K562 (cell line): ENCODE data around the gene INHBC. TPM values are rescaled to one million over a fixed set of nuclear protein-coding genes. Genes with fewer than 3 reads are reported as not detected.

Source experiments
- ATF3 ChIP-seq, 2 experiments: fragments of 450-650 bp in 1 of 2; sonication (generic) in 1 of 2; formaldehyde crosslinking in 1 of 2; IDR thresholded peaks in 1 of 2; conservative IDR thresholded peaks in 1 of 2; 2 replicates each; pipeline versions ENCODE4 v1.6.1 to v1.8.1; 2016 to 2023; ENCODE audit warnings: mild to moderate bottlenecking in 2 of 2, moderate library complexity in 2 of 2, inconsistent platforms in 1 of 2, missing genetic modification reagents in 1 of 2
- BDP1 ChIP-seq: IDR thresholded peaks from 3 replicates; pipeline ENCODE4 v1.6.1; 2011; ENCODE audit not compliant: insufficient read length, insufficient read depth
- CEBPG ChIP-seq, 3 experiments: fragments of 200-800 bp in 1 of 3; sonication (Bioruptor generic) in 1 of 3; sonication (generic) in 1 of 3; formaldehyde crosslinking in 1 of 3; IDR thresholded peaks in 2 of 3; conservative IDR thresholded peaks in 1 of 3; 2 replicates each; pipeline versions ENCODE4 v1.6.1 to v1.8.0; 2016 to 2022; ENCODE audit warnings: missing compliant biosample characterization in 2 of 3, missing genetic modification characterization in 2 of 3, mild to moderate bottlenecking in 1 of 3, missing genetic modification reagents in 1 of 3
- DDX20 ChIP-seq: fragments of 450-650 bp; IDR thresholded peaks from 2 replicates; pipeline ENCODE4 v1.6.1; 2016; ENCODE audit warnings: missing genetic modification characterization, low read depth, mild to moderate bottlenecking, missing compliant biosample characterization, moderate library complexity
- ETV5 ChIP-seq: sonication (generic); formaldehyde crosslinking; IDR thresholded peaks from 2 replicates; pipeline ENCODE4 v1.4.0; 2020; ENCODE audit warnings: low read depth, mild to moderate bottlenecking, missing genetic modification reagents
- MAFG ChIP-seq: fragments of 450-650 bp; conservative IDR thresholded peaks from 2 replicates; pipeline ENCODE4 v1.6.1; 2016; ENCODE audit warnings: missing genetic modification characterization, missing compliant biosample characterization
- MEIS2 ChIP-seq: fragments of 450-650 bp; IDR thresholded peaks from 2 replicates; pipeline ENCODE4 v1.6.1; 2014; ENCODE audit warnings: mild to moderate bottlenecking; ENCODE audit not compliant: partially characterized antibody
- MYNN ChIP-seq, 2 experiments: sonication (generic); formaldehyde crosslinking in 1 of 2; IDR thresholded peaks; 2 replicates each; pipeline versions ENCODE4 v1.5.0 to v1.6.1; 2016 to 2020; ENCODE audit warnings: antibody characterized with exemption in 1 of 2, missing genetic modification reagents in 1 of 2
- RREB1 ChIP-seq: fragments of 250-450 bp; sonication (Bioruptor Pico); IDR thresholded peaks from 2 replicates; pipeline ENCODE4 v1.4.0; 2020
- SAP30 ChIP-seq: fragments of 200-600 bp; sonication (generic); IDR thresholded peaks from 2 replicates; pipeline ENCODE4 v1.6.1; 2012; ENCODE audit warnings: borderline replicate concordance, low read depth, mild to moderate bottlenecking, moderate library complexity, low read length, control low read depth, inconsistent platforms; ENCODE audit not compliant: insufficient read depth, poor library complexity, severe bottlenecking
- SP2 ChIP-seq: IDR thresholded peaks from 2 replicates; pipeline ENCODE4 v1.6.1; 2011; ENCODE audit warnings: mild to moderate bottlenecking, low read depth, low read length, moderate library complexity; ENCODE audit not compliant: poor library complexity, severe bottlenecking; ENCODE audit errors: extremely low read depth
- TEAD1 ChIP-seq, 2 experiments: fragments of 450-650 bp in 1 of 2; sonication (generic) in 1 of 2; formaldehyde crosslinking; IDR thresholded peaks; 2 replicates each; pipeline versions ENCODE4 v1.4.0 to v1.8.0; 2020 to 2022; ENCODE audit warnings: mild to moderate bottlenecking in 2 of 2, missing genetic modification reagents in 1 of 2
- ZKSCAN8 ChIP-seq: fragments of 200-800 bp; sonication (Bioruptor generic); IDR thresholded peaks from 2 replicates; pipeline ENCODE4 v1.6.1; 2016; ENCODE audit warnings: missing genetic modification characterization, missing compliant biosample characterization
- ZNF124 ChIP-seq: sonication (generic); formaldehyde crosslinking; IDR thresholded peaks from 2 replicates; pipeline ENCODE4 v1.8.1; 2022; ENCODE audit warnings: missing genetic modification reagents
- ZNF277 ChIP-seq: fragments of 250-450 bp; sonication (Bioruptor Pico); IDR thresholded peaks from 2 replicates; pipeline ENCODE4 v1.8.0; 2022; ENCODE audit warnings: inconsistent platforms, mild to moderate bottlenecking, moderate library complexity, borderline replicate concordance
- ZNF561 ChIP-seq: fragments of 450-650 bp; formaldehyde crosslinking; conservative IDR thresholded peaks from 2 replicates; pipeline ENCODE4 v1.4.0; 2020; ENCODE audit warnings: mild to moderate bottlenecking, moderate library complexity
- polyA plus RNA-seq, 8 experiments: library from polyadenylated mRNA; depleted of rRNA in 4 of 8; stranded (reverse) in 5 of 8; unstranded in 3 of 8; fragments of >200 nt; fragmentation: Nextera tagmentation in 2 of 8; fragmentation: Illumina TruSeq in 1 of 8; extraction: Ambion mirVana in 2 of 8; extraction: Trizol in 1 of 8; gene quantifications; 2 replicates each; pipeline versions ENCODE4 v1.2.1 to v1.2.3, GENCODE V29; 2011 to 2014; ENCODE audit warnings: inconsistent platforms in 1 of 8, missing spikeins in 1 of 8
- total RNA-seq, 7 experiments: library from RNA; depleted of rRNA in 6 of 7; stranded (reverse); fragments of >200 nt in 6 of 7; fragmentation: Illumina TruSeq in 2 of 7; extraction: Trizol in 2 of 7; gene quantifications; 2 replicates each; pipeline versions ENCODE4 v1.2.1 to v1.2.3, GENCODE V29; 2011 to 2021; ENCODE audit warnings: low replicate concordance in 1 of 7

The INHBC gene
- total and polyA plus RNA-seq, 9 of the 15 experiments (the other 6 are each of a cell fraction or from before 2014, with no cell fraction given): 0.07 to 0.24 (median 0.15) TPM; not detected in 4

- TF ChIP-seq RREB1: peak; percentile 90
- TF ChIP-seq DDX20 (tag): no peak
- TF ChIP-seq ZKSCAN8 (CRISPR knock-in tag): peak; percentile 79
- peak; percentile 60 for TF ChIP-seq SP2
- TF ChIP-seq BDP1: no peak
- TF ChIP-seq MAFG (tag): 0 out of 2 replicates have a peak, but pooled peaks have one; percentile 2
- TF ChIP-seq SAP30: no peak
- TF ChIP-seq ZNF277 (CRISPR knock-in tag): no peak
- TF ChIP-seq ETV5 (CRISPR knock-in tag): no peak
- peak; percentile 100 for TF ChIP-seq CEBPG (CRISPR knock-in tag; IDR thresholded peaks at IDR 0.05)
- TF ChIP-seq CEBPG (tag; conservative IDR thresholded peaks at IDR 0.05 in 1 of 2, IDR thresholded peaks at IDR 0.05 in 1 of 2): peak; percentile 91 to 99
- peak; percentile 98 for TF ChIP-seq ATF3 (IDR thresholded peaks at IDR 0.05)
- no peak for TF ChIP-seq ATF3 (CRISPR knock-in tag; conservative IDR thresholded peaks at IDR 0.05)
- peak in 1 of 2 experiments; percentile 49; a peak in 1 of 4 replicates for TF ChIP-seq TEAD1 (CRISPR knock-in tag; IDR thresholded peaks at IDR 0.05)
- no peak for TF ChIP-seq ZNF124 (CRISPR knock-in tag)
- 0 out of 2 replicates have a peak, but pooled peaks have one; percentile 11 for TF ChIP-seq MYNN (IDR thresholded peaks at IDR 0.05)
- no peak for TF ChIP-seq MYNN (CRISPR knock-in tag; IDR thresholded peaks at IDR 0.05)
- TF ChIP-seq MEIS2: no peak
- TF ChIP-seq ZNF561 (CRISPR knock-in tag): 0 out of 2 replicates have a peak, but pooled peaks have one; percentile 24
These were observed 20.2 kb downstream of the INHBC start, which contains the start of gene INHBE (continued) for GRCh38 chr12:57454566-57455373.
